SIG-M5 treated with dmso at 0.1 percent for 504 hours (cell line): ENCODE data around the gene SLC2A14.
A peak's percentile ranks its signal among the peaks of the same experiment; 100 is the strongest.
"Not testable (repeated sequence)": the region's sequence is repeated elsewhere in the genome, so short reads cannot be mapped to it uniquely, and the experiment has no call there.

Source experiments
- DNase-seq: peaks from one replicate; lab custom pipeline; 2025; ENCODE audit not compliant: unreplicated experiment; lab: John Stamatoyannopoulos, UW

The SLC2A14 gene

DNA sequence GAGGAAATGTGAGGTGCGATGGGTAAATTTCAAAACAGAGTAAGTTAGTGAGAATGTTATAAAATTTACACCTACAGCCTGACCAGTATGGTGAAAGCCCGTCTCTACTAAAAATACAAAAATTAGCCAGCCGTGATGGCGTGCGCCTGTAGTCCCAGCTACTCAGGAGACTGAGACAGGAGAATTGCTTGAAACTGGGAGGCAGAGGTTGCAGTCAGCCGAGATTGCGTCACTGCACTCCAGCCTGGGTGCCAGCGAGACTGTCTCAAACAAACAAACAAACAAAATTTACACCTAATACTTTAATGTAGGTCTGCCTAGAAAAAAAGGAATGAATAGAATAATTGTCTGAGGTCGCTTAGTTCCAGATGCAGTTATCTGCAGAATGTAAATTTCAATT lies 37.6 kb downstream of the SLC2A14 start:
- DNase-seq: no peak

DNA sequence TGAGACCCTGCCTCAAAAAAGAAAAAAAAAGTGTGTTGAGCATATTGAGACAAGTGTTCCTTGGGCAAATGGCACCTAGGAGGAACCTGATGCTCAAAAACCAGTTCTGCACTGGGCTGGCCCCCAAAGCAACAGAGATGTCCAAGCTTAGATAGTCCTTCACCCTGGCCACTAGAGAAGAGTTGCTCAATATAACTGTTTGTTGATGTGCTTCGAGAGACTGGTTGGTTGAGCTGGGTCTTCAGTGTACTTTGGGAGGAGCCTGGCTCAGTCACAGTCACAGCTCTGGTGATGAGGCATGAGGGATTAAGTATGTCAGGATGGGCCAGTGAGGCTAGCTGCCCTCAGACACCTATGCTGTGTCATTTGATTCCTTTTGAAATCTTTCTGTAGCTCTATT lies 38.0 kb downstream of the SLC2A14 start:
- DNase-seq: peak; percentile 9

DNA sequence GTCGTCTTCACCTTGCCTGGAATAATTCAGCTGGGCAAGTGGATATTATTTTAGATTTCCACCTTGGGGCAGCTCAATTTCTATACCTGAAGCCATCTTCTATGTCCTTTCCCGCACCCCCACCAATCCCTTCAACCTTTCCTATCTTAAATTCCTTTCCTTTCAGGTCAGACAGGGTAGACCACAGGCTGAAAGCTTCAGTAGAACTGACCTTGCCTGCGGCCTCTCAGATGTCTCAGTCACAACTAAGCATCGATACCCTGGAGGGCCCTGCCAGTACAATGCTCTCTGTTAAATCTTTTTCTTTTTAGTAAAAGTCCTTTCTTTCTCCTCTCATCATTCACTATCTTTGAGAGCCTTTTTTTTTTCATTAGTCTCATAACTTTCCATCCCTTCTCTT lies 38.9 kb downstream of the SLC2A14 start:
- DNase-seq: no peak

DNA sequence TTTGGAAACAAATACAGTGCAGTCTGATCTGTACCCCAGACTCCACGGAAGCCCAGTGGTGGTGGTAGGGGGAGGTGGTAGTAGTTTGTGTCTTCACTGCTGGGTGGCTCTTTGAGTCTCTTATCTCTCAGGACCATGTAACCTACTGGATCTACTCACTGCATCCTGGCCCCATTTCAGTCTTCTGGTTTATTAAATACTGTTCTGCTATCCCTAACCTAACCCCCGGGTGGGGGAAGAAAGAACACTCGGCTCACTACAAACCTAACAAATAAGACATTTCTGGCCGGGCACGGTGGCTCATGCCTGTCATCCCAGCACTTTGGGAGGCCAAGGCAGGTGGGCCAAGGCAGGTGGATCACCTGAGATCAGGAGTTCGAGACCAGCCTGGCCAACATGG lies 39.5 kb downstream of the SLC2A14 start:
- DNase-seq: not testable (repeated sequence)

GRCh38 chr12:7832059-7832696 lies 40.5 kb downstream of the SLC2A14 start:
- DNase-seq: peak; percentile 80

DNA sequence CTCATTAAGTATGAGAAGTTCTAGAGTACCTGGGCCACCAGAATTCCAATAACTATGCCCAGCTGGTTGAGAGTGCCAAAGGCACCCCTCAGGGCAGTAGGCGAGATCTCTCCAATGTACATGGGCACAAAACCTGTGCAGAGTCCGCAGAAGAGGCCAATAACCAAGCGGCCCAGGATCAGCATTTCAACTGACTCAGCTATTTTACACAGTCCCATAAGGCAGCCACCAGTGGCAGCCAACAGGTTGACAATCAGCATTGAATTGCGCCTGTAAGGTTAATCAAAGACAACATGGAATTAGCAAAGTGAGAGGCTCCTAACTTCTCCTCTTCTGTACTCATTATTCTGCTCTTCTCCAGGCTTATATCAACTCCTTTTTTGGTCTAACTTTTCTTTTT lies 43.0 kb downstream of the SLC2A14 start:
- not testable (repeated sequence) for DNase-seq

DNA sequence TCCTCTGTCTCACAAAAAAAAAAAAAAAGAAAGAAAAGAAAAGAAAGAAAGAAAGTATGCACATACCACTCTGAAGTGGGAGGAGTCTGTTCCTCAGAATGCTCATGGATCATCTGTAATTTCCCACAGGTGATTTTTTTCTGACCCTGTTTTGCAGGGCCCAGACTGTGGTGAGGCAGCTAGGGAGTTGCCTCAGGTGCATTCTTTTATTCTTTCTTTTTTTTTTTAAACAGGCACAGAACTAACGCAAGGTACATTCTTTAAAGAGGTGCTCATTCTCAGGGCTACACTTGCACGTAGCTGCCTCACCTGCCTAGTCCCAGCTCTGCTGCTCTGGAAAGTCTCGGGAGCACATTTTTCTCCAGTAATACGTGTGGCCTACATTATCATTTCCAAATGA lies 47.0 kb downstream of the SLC2A14 start:
- DNase-seq: peak; percentile 3

DNA sequence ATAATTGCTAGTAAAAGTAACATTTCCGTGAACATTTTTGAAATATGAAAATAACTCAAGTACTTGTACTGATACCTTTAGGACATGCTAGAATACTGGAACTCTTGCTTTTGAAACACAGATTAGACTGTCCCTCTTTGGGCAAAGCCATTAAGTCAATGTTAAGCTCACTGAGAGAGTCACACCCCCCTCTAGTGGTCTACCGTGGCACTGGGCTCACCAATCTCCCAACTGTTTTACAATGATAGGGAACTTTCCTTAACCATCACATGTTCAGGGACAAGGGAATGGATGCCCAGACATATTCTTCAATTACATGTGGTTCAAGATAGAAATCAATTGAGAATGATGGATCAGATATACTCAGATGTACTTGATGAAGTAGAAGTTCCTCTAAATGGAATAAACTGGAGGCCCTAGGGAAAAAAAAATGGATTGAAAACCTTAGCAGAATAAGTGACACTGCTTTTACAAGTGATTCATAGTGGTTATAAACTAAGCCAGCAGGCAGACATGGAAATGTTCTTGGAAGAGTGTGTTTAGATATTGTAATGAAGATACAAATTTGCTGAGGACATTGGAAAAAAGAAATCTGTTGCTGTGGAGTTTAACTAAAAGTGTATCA lies 65.7 kb downstream of the SLC2A14 start:
- DNase-seq: peak; percentile 71

DNA sequence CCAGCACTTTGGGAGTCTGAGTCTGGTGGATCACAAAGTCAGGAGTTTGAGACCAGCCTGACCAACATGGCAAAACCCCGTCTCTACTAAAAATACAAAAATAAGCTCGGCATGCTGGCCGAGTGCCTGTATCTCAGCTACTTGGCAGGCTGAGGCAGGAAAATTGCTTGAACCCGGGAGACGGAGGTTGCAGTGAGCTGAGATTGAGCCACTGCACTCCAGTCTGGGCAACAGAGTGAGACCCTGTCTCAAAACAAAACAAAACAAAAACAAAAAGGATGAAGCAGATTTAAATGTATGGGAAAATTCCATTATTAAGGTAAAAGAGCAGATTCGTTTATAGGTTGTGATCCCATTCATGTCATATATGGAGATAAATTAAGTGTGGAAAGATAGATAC lies 66.4 kb downstream of the SLC2A14 start:
- DNase-seq: not testable (repeated sequence)

DNA sequence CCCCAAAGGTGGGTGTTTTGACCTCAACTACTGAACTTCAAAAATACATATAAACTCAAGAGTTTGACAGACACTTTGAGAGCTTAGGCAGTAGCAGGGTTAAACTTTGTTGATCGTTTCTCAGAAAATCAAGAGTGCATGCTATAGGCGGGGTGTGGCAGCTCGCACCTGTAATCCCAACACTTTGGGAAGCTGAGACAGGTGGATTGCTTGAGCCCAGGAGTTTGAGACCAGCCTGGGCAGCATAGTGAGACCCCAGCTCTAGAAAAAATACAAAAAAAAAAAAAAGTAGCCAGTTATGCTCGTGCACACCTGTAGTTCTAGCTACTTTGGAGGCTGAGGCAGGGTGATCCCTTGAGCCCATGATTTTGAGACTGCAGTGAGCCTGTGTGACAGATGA lies 71.3 kb downstream of the SLC2A14 start:
- DNase-seq: no peak

GRCh38 chr12:7798750-7799308 lies 73.9 kb downstream of the SLC2A14 start:
- not testable (repeated sequence) for DNase-seq

DNA sequence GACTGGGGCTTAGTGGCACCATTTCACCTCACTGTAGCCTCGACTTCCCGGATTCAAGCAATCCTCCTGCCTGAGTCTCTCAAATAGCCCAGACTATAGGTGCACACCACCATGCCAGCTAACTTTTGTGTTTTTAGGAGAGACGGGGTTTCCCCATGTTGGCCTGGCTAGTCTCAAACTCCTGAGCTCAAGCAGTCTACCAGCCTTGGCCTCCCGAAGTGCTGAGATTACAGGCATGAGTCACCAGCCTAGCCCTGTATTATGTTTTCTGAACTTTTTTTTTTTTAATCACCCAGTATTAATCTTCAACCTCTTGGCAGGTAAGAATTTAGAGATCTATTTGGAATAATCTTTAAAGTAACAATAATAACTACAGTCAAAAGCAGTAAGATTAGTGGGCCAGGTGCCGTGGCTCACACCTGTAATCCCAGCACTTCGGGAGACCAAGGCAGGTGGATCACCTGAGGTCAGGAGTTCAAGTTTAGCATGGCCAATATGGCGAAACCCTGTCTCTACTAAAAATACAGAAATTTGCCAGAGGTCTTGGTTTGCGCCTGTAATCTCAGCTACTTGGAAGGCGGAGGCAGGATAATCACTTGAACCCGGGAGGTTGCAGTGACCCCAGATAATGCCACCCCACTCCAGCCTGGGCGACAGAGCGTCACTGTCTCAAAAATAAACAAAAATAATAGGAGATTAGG lies 74.9 kb downstream of the SLC2A14 start:
- no peak for DNase-seq

DNA sequence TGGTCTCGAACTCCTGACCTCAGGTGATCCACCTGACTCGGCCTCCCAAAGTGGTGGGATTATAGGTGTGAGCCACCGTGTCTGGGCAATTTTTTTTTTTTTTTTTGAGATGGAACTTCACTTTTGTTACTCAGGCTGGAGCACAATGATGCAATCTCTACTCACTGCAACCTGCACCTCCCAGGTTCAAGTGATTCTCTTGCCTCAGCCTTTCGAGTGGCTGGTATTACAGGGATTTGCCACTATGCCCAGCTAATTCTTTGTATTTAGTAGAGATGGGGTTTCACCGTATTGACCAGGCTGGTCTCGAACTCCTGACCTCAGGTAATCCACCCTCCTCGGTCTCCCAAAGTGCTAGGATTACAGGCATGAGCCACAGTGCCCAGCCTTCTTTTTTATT lies 75.4 kb downstream of the SLC2A14 start:
- DNase-seq: not testable (repeated sequence)

GRCh38 chr12:7793211-7793610 lies 79.5 kb downstream of the SLC2A14 start:
- peak; percentile 37 for DNase-seq

DNA sequence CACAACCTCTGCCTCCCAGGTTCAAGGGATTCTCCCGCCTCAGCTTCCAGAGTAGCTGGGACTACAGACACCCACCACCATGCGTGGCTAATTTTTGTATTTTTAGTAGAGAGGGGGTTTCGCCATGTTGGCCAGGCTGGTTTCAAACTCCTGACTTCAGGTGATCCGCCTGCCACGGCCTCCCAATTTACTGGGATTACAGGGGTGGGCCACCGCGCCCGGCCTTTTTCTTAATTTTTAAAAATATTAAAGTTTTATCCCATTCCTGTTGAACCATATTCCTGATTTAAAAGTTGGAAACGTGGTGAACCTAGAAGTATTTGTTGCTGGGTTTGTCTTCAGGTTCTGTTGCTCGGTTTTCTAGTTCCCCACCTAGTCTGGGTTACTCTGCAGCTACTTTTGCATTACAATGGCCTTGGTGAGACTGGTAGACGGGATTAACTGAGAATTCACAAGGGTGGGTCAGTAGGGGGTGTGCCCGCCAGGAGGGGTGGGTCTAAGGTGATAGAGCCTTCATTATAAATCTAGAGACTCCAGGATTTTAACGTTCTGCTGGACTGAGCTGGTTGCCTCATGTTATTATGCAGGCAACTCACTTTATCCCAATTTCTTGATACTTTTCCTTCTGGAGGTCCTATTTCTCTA lies 83.7 kb downstream of the SLC2A14 start, which contains the start of gene NANOG:
TSS of gene NANOG (plus strand) at position 519 of the 645 bp plus-strand sequence. CDS start 213 bp downstream, outside the sequence.
- not testable (repeated sequence) for DNase-seq

DNA sequence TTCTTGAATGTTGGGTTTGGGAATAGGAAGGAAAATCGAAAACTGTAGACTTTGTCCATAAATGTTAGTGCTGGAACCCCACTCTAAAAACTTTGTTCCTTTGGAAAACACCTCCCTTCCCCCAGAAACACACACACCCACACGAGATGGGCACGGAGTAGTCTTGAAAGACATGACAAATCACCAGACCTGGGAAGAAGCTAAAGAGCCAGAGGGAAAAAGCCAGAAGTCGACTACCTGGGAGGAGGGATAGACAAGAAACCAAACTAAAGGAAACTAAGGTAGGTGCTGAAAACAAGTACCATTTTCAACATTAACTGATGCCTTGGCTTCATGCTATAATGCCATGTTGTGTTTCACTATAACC lies 84.4 kb downstream of the SLC2A14 start:
- DNase-seq: no peak

DNA sequence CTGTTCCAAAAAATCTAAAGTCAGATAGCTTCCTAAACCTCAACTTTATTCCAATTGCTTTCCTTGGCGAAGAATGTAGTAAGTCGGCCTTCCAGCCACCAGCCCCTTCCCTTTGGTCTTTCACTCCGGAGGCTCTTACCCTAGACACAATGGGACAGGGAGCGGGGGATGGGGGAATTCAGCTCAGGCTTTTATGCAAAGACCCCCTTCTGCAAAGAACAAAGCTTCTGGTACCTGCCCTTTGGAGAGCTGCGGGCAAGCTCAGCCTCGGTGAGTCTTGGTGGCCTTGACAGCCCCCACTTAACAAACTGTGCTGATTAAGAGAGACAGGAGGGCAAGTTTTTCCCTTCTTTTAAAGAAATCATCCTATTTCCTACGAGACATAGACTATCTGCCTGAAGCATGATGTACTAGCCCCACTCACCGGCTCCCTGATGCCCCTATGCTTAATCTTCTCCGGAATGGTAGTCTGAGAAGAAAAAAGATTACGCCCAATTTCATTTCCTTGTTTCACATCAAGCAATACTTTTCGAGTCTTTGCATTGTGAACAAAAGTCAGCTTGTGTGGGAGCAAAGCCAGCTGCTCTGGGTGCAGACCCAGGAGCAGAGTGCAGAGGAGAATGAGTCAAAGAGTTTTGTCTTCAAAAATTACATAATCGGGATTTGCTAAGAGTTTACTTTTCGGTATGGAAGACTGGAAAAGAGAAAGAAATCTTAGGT lies 85.0 kb downstream of the SLC2A14 start:
- peak; percentile 70 for DNase-seq

DNA sequence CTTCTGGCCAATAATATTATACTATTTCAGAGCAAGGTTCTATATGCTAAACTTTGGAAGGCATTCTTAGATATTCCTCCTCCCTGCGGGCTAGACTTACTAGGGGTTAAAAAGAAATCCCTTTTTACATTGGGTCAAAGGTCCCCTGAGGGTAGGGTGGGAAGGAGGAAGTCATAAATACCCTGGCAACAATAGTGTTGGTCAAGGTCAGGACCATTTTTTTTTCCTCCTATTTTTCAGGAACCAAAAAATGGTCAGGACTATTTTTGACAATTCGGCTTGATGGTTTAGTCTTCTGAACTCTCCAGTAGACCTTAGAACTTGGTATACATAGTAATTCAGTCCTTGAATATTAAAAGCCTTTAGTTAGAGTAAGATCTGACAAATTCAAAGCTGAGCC lies 88.0 kb downstream of the SLC2A14 start:
- DNase-seq: no peak

DNA sequence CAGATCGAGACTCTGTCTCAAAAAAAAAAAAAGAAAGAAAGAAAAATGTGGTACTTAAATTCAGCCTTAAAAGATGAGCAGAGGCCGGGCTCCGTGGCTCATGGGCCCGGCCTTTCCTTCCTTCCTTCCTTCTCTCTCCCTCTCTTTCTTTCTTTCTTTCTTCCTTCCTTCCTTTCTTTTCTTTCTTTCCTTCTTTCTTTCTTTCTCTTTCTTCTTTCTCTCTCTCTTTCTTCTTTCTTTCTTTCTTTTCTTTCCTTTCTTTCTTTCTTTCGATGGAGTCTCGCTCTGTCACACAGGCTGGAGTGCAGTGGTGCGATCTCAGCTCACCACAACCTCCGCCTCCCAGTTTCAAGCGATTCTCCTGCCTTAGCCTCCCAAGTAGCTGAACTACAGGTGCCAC lies 89.3 kb downstream of the SLC2A14 start:
- DNase-seq: not testable (repeated sequence)

GRCh38 chr12:7782055-7782454 lies 90.7 kb downstream of the SLC2A14 start:
- no peak for DNase-seq

GRCh38 chr12:7781274-7781673 lies 91.4 kb downstream of the SLC2A14 start:
- DNase-seq: no peak
